ENCODE data around the gene EHMT1. TPM values are rescaled to one million over a fixed set of nuclear protein-coding genes. Genes with fewer than 3 reads are reported as not detected.

Gene EHMT1
- polyA plus RNA-seq, 1 experiment: 23.3 TPM

DNA sequence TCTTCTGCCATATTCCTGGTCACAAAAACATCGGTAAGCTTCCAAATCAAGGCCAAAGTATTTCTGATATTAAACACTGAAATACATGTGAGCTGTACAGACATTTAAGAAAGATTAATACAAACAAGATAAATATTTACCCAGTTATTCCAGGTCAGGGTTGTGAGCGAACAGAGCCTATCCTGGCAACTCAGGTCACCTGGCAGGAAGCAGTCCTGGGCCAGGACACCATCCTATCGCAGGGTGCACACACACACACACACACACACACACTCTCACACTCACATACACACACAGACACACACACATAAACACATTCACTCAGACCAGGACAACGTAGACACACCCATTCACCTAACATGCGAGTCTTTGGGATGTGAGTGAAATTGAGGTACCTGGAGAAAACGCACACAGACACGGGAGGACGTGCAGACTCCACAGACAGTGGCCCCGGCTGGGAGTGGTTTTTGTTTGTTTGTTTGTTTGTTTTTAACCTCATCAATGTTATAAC lies 176.4 kb downstream of the EHMT1 start:
- CTCF ChIA-PET: no interaction called here
- POLR2A ChIA-PET: no interaction called here

DNA sequence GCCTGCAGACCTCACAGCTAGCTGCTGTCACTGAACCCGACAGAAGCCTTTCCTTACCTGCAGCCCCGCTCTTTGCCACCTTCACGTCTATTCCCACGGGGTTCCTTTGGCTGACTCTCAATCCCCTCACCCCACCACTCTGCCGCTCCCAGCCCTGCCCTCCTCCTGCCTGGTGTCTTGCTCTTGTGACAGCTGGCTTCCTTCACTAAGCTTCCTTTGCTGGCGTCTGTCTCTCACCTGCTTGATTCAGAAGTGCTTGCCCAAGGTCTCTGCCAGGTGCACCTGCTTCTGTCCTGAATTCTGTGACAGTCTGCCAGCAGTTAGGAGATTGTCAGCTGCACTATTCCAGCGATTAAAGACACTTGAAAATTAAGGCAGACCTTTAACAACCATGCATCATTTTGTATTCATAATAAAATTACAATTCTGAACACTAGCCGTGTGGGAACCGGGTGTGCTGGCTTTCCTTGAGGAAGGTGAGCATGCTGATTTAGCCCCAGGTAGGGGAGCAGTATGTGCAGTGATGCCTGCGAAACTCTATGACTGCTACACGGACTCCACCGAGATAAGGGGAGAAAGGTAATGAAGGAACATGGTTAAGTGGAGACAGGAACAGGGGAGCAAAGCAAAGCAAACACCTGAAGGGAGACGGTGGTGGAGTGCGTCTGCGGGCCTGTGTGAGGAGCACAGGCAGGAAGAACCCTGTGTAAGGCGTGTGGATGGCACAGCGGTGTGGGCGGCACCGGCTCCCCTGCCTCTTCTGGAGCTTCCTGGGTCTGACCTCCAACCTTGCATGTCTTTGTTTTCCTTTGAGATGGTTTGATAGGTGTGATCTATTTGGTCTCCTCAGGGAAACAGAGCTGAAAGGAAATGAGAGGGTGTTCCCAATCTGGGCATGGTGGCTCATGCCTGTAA lies 178.7 kb downstream of the EHMT1 start:
- H3K4me3 ChIP-seq (ENCODE audit: low read depth, low read length): no peak overlapping the region
- TF ChIP-seq, protein P1, sequence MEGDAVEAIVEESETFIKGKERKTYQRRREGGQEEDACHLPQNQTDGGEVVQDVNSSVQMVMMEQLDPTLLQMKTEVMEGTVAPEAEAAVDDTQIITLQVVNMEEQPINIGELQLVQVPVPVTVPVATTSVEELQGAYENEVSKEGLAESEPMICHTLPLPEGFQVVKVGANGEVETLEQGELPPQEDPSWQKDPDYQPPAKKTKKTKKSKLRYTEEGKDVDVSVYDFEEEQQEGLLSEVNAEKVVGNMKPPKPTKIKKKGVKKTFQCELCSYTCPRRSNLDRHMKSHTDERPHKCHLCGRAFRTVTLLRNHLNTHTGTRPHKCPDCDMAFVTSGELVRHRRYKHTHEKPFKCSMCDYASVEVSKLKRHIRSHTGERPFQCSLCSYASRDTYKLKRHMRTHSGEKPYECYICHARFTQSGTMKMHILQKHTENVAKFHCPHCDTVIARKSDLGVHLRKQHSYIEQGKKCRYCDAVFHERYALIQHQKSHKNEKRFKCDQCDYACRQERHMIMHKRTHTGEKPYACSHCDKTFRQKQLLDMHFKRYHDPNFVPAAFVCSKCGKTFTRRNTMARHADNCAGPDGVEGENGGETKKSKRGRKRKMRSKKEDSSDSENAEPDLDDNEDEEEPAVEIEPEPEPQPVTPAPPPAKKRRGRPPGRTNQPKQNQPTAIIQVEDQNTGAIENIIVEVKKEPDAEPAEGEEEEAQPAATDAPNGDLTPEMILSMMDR (IDR thresholded peaks at IDR 0.05; ENCODE audit: insufficient read depth, low read depth, low read length): no peak
- DNase-seq (ENCODE audit: low read depth): no peak
- H3K36me3 ChIP-seq (ENCODE audit: control insufficient read depth, insufficient read depth, low read length): peaks cover 32% of the 10 kb centered on the region
- ChIA-PET POLR2A (no interaction called here), CTCF (interaction anchor here (1.2 kb wide), 1 partner anchor 10 kb away, joined by 3 read pairs; no protein-coding TSS in a partner anchor)
- no peaks in the 10 kb centered on the region for H3K27me3 ChIP-seq (ENCODE audit: control insufficient read depth, insufficient read depth, low read length)

More for the DNA sequence above, 176.4 kb downstream of the EHMT1 start:
- no peak for DNase-seq (ENCODE audit: low read depth)
- Histone ChIP-seq H3K27me3 (ENCODE audit: control insufficient read depth, insufficient read depth, low read length) (no peaks in the 10 kb centered on the region), H3K4me3 (ENCODE audit: low read depth, low read length) (no peak overlapping the region), H3K36me3 (ENCODE audit: control insufficient read depth, insufficient read depth, low read length) (peaks cover 32% of the 10 kb centered on the region)
- TF ChIP-seq, protein P1 (IDR thresholded peaks at IDR 0.05; ENCODE audit: insufficient read depth, low read depth, low read length): no peak

DNA sequence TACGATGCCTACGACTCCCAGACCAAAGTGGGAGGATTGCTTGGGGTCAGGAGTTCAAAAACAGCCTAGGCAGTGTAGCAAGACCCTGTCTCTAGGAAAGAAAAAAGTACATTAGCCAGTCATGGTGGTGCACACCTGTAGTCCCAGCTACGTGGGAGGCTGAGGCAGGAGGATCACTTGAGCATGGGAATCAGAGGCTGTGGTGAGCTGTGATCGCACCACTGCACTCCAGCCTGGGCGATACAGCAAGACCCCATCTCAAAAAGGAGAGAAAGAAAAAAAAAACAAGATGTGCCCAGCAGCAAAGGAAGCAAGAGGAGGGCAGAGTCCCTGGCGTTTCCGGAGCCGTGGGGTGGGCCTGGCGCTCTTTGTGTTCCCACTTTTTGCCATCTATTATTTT lies 179.3 kb downstream of the EHMT1 start:
- DNase-seq (ENCODE audit: low read depth): no peak
- ChIA-PET CTCF (interaction anchor here (1.2 kb wide), 1 partner anchor 11 kb away, joined by 3 read pairs; no protein-coding TSS in a partner anchor), POLR2A (no interaction called here)
- TF ChIP-seq, protein P1 (IDR thresholded peaks at IDR 0.05; ENCODE audit: insufficient read depth, low read depth, low read length): no peak
- H3K4me3 ChIP-seq (ENCODE audit: low read depth, low read length): no peak overlapping the region
- H3K36me3 ChIP-seq (ENCODE audit: control insufficient read depth, insufficient read depth, low read length): peaks cover 34% of the 10 kb centered on the region
- H3K27me3 ChIP-seq (ENCODE audit: control insufficient read depth, insufficient read depth, low read length): no peaks in the 10 kb centered on the region

DNA sequence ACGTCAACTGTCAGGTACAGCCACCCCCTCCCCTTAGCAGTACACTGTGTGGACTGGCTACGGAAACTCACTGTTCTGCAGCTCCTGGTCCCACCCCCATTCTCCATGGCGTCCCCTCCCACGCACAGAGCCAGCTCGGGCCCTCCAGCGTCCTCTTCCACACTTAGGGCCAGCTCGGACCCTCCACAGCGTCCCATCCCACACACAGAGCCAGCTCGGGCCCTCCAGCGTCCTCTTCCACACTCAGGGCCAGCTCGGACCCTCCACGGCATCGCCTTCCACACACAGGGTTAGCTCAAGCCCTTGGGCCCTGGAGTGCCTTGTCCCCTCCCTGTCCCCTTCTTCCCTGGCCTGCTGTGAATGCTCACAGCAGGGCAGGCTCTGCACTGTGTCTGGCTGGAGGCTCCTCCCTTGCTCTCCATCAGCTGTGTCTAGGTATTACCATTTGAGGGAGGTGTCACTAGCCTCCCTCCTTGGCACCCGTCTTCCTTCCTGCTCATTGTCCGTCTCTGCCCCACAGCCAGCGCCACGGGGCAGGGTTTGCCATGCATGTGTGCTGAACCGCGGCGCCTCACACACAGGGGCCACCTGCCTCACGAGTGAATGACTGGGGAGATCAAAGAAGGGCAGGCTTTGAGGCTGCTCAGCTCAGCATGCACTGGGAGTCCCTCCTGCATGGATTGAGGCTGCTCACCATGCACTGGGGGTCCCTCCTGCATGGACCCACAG lies 180.3 kb downstream of the EHMT1 start:
- DNase-seq (ENCODE audit: low read depth): no peak
- TF ChIP-seq, protein P1 (IDR thresholded peaks at IDR 0.05; ENCODE audit: insufficient read depth, low read depth, low read length): no peak
- H3K36me3 ChIP-seq (ENCODE audit: control insufficient read depth, insufficient read depth, low read length): peaks cover 32% of the 10 kb centered on the region
- ChIA-PET POLR2A (no interaction called here), CTCF (no interaction called here)
- no peaks in the 10 kb centered on the region for H3K27me3 ChIP-seq (ENCODE audit: control insufficient read depth, insufficient read depth, low read length)
- H3K4me3 ChIP-seq (ENCODE audit: low read depth, low read length): no peak overlapping the region

DNA sequence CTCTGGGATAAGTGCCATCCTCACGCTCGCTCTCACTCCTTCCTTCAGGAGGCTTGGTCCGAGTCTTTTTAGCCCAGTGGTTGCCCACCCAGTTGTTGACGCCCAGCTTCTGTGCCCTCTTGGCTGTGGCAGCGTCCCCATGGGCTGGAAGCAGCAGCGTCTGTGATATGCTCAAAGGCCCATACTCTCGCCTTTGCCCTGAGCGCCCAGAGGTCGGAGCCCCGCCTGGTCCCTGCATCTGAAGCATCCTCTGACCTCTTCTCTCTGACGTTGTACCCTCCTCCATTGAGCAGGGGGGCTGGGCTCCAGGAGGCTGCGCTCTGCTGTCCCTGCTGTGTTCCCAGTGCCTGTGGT lies 180.8 kb downstream of the EHMT1 start:
- CTCF ChIA-PET: no interaction called here
- no peaks in the 10 kb centered on the region for H3K27me3 ChIP-seq (ENCODE audit: control insufficient read depth, insufficient read depth, low read length)
- POLR2A ChIA-PET: no interaction called here
- H3K4me3 ChIP-seq (ENCODE audit: low read depth, low read length): no peak overlapping the region
- no peak for DNase-seq (ENCODE audit: low read depth)
- H3K36me3 ChIP-seq (ENCODE audit: control insufficient read depth, insufficient read depth, low read length): peaks cover 29% of the 10 kb centered on the region
- TF ChIP-seq, protein P1 (IDR thresholded peaks at IDR 0.05; ENCODE audit: insufficient read depth, low read depth, low read length): no peak
